ENCODE results near the gene COQ8B.

DNA sequence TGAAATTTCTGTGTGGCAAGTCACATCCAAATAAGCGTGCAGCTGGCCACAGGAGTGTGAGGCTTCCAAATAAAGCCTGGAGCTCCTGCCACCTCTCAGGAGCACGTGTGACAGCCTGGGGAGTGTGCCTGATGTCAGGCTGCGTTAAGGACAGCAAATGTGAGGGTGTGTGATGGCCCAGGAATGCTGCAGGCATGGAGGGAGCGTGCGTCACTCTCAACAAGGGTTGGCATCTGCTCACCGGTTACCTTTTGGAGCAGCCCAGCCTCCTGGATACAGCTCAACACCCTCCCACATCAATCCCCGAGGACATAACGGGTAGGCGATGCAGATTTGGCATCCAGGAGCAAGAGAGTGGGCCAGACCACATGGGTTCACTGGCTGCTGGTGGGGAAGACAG lies 45.3 kb downstream of the COQ8B start:
- TF ChIP-seq ZNF70 (CRISPR knock-in tag; IDR thresholded peaks at IDR 0.05), result no peak
- TF ChIP-seq, protein P1, sequence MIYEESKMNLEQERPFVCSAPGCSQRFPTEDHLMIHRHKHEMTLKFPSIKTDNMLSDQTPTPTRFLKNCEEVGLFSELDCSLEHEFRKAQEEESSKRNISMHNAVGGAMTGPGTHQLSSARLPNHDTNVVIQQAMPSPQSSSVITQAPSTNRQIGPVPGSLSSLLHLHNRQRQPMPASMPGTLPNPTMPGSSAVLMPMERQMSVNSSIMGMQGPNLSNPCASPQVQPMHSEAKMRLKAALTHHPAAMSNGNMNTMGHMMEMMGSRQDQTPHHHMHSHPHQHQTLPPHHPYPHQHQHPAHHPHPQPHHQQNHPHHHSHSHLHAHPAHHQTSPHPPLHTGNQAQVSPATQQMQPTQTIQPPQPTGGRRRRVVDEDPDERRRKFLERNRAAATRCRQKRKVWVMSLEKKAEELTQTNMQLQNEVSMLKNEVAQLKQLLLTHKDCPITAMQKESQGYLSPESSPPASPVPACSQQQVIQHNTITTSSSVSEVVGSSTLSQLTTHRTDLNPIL (CRISPR knock-in tag; IDR thresholded peaks at IDR 0.05; ENCODE audit: low read depth), result no peak
- no peak for TF ChIP-seq ESRRG (CRISPR knock-in tag; IDR thresholded peaks at IDR 0.05)
- no peak for TF ChIP-seq OSR1 (CRISPR knock-in tag; IDR thresholded peaks at IDR 0.05)

Measured in SK-N-SH treated with all-trans-retinoic acid at 6 μM for 48 hours (cell line).